GM12878 (cell line): Measurements from ENCODE around the gene ZBTB34. TPM values are rescaled to one million over a fixed set of nuclear protein-coding genes. Genes with fewer than 3 reads are reported as not detected.

Experiments
- BACH1 ChIP-seq: fragments of 450-650 bp; IDR thresholded peaks from 2 replicates; pipeline ENCODE4 v1.6.1; 2017; ENCODE audit warnings: mild to moderate bottlenecking, borderline replicate concordance
- BMI1 ChIP-seq: fragments of 450-650 bp; IDR thresholded peaks from 2 replicates; pipeline ENCODE4 v1.6.1; 2016; ENCODE audit warnings: mild to moderate bottlenecking, moderate library complexity, borderline replicate concordance
- CHD4 ChIP-seq: fragments of 200-600 bp; sonication (generic); IDR thresholded peaks from 2 replicates; pipeline ENCODE4 v1.6.1; 2016; ENCODE audit warnings: mild to moderate bottlenecking
- EED ChIP-seq: sonication (generic); IDR thresholded peaks from 2 replicates; pipeline ENCODE4 v1.6.1; 2016; ENCODE audit warnings: antibody characterized with exemption, low read depth
- EZH2 ChIP-seq: IDR thresholded peaks from 2 replicates; pipeline ENCODE4 v1.6.1; 2012; ENCODE audit warnings: low read depth, mild to moderate bottlenecking, control low read depth, inconsistent platforms, low read length, borderline replicate concordance; ENCODE audit not compliant: control insufficient read depth
- HDGF ChIP-seq: fragments of 450-650 bp; IDR thresholded peaks from 2 replicates; pipeline ENCODE4 v1.6.1; 2016; ENCODE audit warnings: antibody characterized with exemption
- HSF1 ChIP-seq: fragments of 150-350 bp; IDR thresholded peaks from 2 replicates; pipeline ENCODE4 v1.6.1; 2014; ENCODE audit warnings: mild to moderate bottlenecking, low read depth, low read length
- MYC ChIP-seq: IDR thresholded peaks from 2 replicates; pipeline ENCODE4 v1.6.1; 2011; ENCODE audit warnings: mild to moderate bottlenecking, low read length, moderate library complexity, inconsistent platforms; ENCODE audit not compliant: insufficient read depth, insufficient replicate concordance, insufficient read length, severe bottlenecking
- NBN ChIP-seq: fragments of 450-650 bp; IDR thresholded peaks from 2 replicates; pipeline ENCODE4 v1.6.1; 2016
- POLR2A ChIP-seq: IDR thresholded peaks from 2 replicates; pipeline ENCODE4 v1.6.1; 2011; ENCODE audit warnings: low read depth, mild to moderate bottlenecking, low read length
- POU2F2 ChIP-seq: IDR thresholded peaks from 3 replicates; pipeline ENCODE4 v1.6.1; 2011; ENCODE audit warnings: low read depth, mild to moderate bottlenecking, low read length, borderline replicate concordance
- RAD21 ChIP-seq: IDR thresholded peaks from 2 replicates; pipeline ENCODE4 v1.6.1; 2011; ENCODE audit warnings: mild to moderate bottlenecking, low read depth, low read length, moderate library complexity; ENCODE audit not compliant: insufficient read depth
- RBBP5 ChIP-seq: fragments of 200-600 bp; sonication (generic); conservative IDR thresholded peaks from 2 replicates; pipeline ENCODE4 v1.6.1; 2016
- RELB ChIP-seq: fragments of 450-650 bp; IDR thresholded peaks from 2 replicates; pipeline ENCODE4 v1.6.1; 2017; ENCODE audit warnings: low read depth, mild to moderate bottlenecking, moderate library complexity
- TCF3 ChIP-seq: IDR thresholded peaks from 2 replicates; pipeline ENCODE4 v1.6.1; 2012; ENCODE audit warnings: low read depth, mild to moderate bottlenecking, low read length, borderline replicate concordance; ENCODE audit not compliant: insufficient read depth
- YY1 ChIP-seq: IDR thresholded peaks from 2 replicates; pipeline ENCODE4 v1.6.1; 2011; ENCODE audit warnings: low read depth, mild to moderate bottlenecking, low read length
- ZNF207 ChIP-seq: fragments of 450-650 bp; IDR thresholded peaks from 2 replicates; pipeline ENCODE4 v1.6.1; 2014; ENCODE audit warnings: antibody characterized with exemption, mild to moderate bottlenecking, borderline replicate concordance
- ZNF622 ChIP-seq: fragments of 450-650 bp; IDR thresholded peaks from 2 replicates; pipeline ENCODE4 v1.6.1; 2017; ENCODE audit warnings: mild to moderate bottlenecking, inconsistent platforms
- polyA plus RNA-seq, 11 experiments: library from polyadenylated mRNA; depleted of rRNA in 4 of 11; unstranded in 6 of 11; stranded (reverse) in 5 of 11; fragments of >200 nt; fragmentation: Nextera tagmentation in 4 of 11; fragmentation: Illumina TruSeq in 1 of 11; extraction: Ambion mirVana in 4 of 11; extraction: Trizol in 1 of 11; gene quantifications; 1 replicate in 1 of 11; 2 replicates in 10 of 11; pipeline versions ENCODE4 v1.2.1 to v1.2.3, GENCODE V29; 2011 to 2016; ENCODE audit warnings: inconsistent platforms in 2 of 11, missing spikeins in 2 of 11, low read depth in 1 of 11
- total RNA-seq, 4 experiments: library from RNA; depleted of rRNA in 3 of 4; stranded (reverse); fragments of >200 nt in 3 of 4; fragmentation: Illumina TruSeq in 1 of 4; extraction: Trizol in 1 of 4; gene quantifications; 2 replicates each; pipeline versions ENCODE4 v1.2.1 to v1.2.3, GENCODE V29; 2013 to 2021
- TF ChIP-seq, protein P1 (sequence below): fragments of 450-650 bp; IDR thresholded peaks from 2 replicates; pipeline ENCODE4 v1.6.1; 2017; ENCODE audit warnings: mild to moderate bottlenecking

ZBTB34 gene
- total and polyA plus RNA-seq, 10 of the 15 experiments (the other 5 are each of a cell fraction or from before 2014, with no cell fraction given): 0.71 to 11.3 (median 3.8) TPM

GRCh38 chr9:126839301-126839700 is 21.1 kb upstream of the ZBTB34 start (continued):
- TF ChIP-seq CHD4 (no peak), RELB (no peak; the same call in 1 of the 2 replicates), EED (0 out of 2 replicates have a peak, but pooled peaks have one; percentile 15), MYC (no peak), TCF3 (0 out of 2 replicates have a peak, but pooled peaks have one; percentile 9), RBBP5 (no peak), EZH2 (no peak), POLR2A (peak; percentile 45), POU2F2 (no peak), YY1 (no peak), RAD21 (no peak), HDGF (no peak), NBN (no peak), HSF1 (no peak), BACH1 (no peak), ZNF622 (no peak), BMI1 (no peak), ZNF207 (no peak)
- TF ChIP-seq, protein P1, sequence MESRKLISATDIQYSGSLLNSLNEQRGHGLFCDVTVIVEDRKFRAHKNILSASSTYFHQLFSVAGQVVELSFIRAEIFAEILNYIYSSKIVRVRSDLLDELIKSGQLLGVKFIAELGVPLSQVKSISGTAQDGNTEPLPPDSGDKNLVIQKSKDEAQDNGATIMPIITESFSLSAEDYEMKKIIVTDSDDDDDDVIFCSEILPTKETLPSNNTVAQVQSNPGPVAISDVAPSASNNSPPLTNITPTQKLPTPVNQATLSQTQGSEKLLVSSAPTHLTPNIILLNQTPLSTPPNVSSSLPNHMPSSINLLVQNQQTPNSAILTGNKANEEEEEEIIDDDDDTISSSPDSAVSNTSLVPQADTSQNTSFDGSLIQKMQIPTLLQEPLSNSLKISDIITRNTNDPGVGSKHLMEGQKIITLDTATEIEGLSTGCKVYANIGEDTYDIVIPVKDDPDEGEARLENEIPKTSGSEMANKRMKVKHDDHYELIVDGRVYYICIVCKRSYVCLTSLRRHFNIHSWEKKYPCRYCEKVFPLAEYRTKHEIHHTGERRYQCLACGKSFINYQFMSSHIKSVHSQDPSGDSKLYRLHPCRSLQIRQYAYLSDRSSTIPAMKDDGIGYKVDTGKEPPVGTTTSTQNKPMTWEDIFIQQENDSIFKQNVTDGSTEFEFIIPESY: no peak
